CD4-positive, alpha-beta T cell (primary cell): Measurements from ENCODE around the gene DIP2C. TPM values are rescaled to one million over a fixed set of nuclear protein-coding genes. Genes with fewer than 3 reads are reported as not detected.

Experiments used
- ATAC-seq: fragments of 200-7000 bp; cut with Tn5 transposase; one replicate; pipeline ENCODE4 v1.10.0; 2022; ENCODE audit warnings: mild to moderate bottlenecking; ENCODE audit not compliant: poor library complexity
- CTCF ChIA-PET: fragments of 350-600 bp; sonication (Branson Sonifier 250); formaldehyde crosslinking; loops from one replicate; lab custom pipeline; 2021; ENCODE audit warnings: antibody characterized with exemption, inconsistent platforms; lab: Charles Lee
- POLR2A ChIA-PET: fragments of 350-600 bp; sonication (Branson Sonifier 250); formaldehyde crosslinking; loops from one replicate; lab custom pipeline; 2021; ENCODE audit warnings: antibody characterized with exemption, inconsistent platforms; lab: Charles Lee
- DNase-seq, 14 experiments: peaks; one replicate each; pipeline ENCODE4 v3.0.0-alpha.2; 2013 to 2020; ENCODE audit warnings: mixed read lengths in 2 of 14
- H3K27ac ChIP-seq, 2 donors: one replicate each; pipeline versions ENCODE4 v1.5.1 to v1.7.0; 2013; ENCODE audit warnings: low read length in 2 of 2, low read depth in 1 of 2, mild to moderate bottlenecking in 1 of 2
- H3K27me3 ChIP-seq, 2 experiments: 1 replicate in 1 of 2; 2 replicates in 1 of 2; pipeline versions ENCODE4 v1.6.1 to v1.7.0; 2013; ENCODE audit warnings: low read length in 2 of 2, control low read depth in 1 of 2, mild to moderate bottlenecking in 1 of 2, moderate library complexity in 1 of 2; ENCODE audit not compliant: insufficient read depth in 2 of 2, control insufficient read depth in 1 of 2
- H3K36me3 ChIP-seq: one replicate; pipeline ENCODE4 v1.6.1; 2013; ENCODE audit warnings: low read length, control low read depth; ENCODE audit not compliant: insufficient read depth
- H3K4me1 ChIP-seq: one replicate; pipeline ENCODE4 v1.6.1; 2013; ENCODE audit warnings: low read length, control low read depth; ENCODE audit not compliant: insufficient read depth
- H3K4me3 ChIP-seq: one replicate; pipeline ENCODE4 v1.5.1; 2013; ENCODE audit warnings: mild to moderate bottlenecking, low read length, moderate library complexity
- H3K9me3 ChIP-seq, 2 experiments: 1 replicate in 1 of 2; 2 replicates in 1 of 2; pipeline versions ENCODE4 v1.6.1 to v1.7.0; 2013; ENCODE audit warnings: low read length in 2 of 2, mild to moderate bottlenecking in 2 of 2, control low read depth in 1 of 2, moderate library complexity in 1 of 2; ENCODE audit not compliant: control insufficient read depth in 1 of 2, insufficient read depth in 1 of 2
- H3K27ac Mint-ChIP-seq: one replicate; pipeline ENCODE4 v1.8.0; 2020; ENCODE audit warnings: mixed read lengths
- H3K27me3 Mint-ChIP-seq: one replicate; pipeline ENCODE4 v1.8.0; 2021; ENCODE audit warnings: mixed read lengths
- H3K36me3 Mint-ChIP-seq: one replicate; pipeline ENCODE4 v1.8.0; 2021; ENCODE audit warnings: low read depth, mixed read lengths
- H3K4me1 Mint-ChIP-seq: one replicate; pipeline ENCODE4 v1.8.0; 2021; ENCODE audit warnings: low read depth, mixed read lengths
- H3K4me3 Mint-ChIP-seq: one replicate; pipeline ENCODE4 v1.8.0; 2020; ENCODE audit warnings: mild to moderate bottlenecking, mixed read lengths
- H3K9me3 Mint-ChIP-seq: one replicate; pipeline ENCODE4 v1.8.0; 2020; ENCODE audit warnings: mixed read lengths
- CTCF ChIP-seq: fragments of 200-600 bp; IDR thresholded peaks from one replicate; pipeline ENCODE4 v1.8.0; 2022; ENCODE audit warnings: antibody characterized with exemption, mild to moderate bottlenecking
- intact Hi-C, 2 experiments: fragments of 100-400 bp; cut with DNase I in 1 of 2; cut with micrococcal nuclease in 1 of 2; formaldehyde crosslinking; loops; one replicate each; pipeline versions ENCODE4 v1.15.1 to v1.9.0; 2023 to 2025; cut with DNase I, micrococcal nuclease
- total RNA-seq, 174 experiments: library from RNA in 2 of 174; stranded (reverse) in 2 of 174; gene quantifications; one replicate each; pipeline ENCODE4 v1.2.3 and lab custom pipeline; 2021 to 2026

DIP2C gene
- total RNA-seq, 2 experiments from 2014 or later: 4.1 TPM

DNA sequence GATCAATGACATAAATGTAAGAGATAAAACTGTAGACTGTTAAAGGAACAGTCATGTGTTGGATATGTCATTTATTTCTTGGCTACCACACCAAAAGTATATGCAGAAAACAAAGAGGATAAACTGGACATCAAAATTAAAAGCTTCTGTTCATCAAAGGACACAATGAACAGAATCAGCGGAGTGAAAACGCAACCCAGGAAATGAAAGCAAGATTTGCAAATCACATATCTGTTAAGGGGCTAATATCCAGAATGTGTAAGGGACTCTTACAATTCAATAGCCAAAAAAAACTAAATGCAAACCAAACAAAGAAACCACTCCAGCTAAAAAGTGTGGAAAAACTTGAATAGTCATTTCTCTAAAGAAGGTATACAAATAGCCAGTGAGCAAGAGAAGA lies 390.0 kb downstream of the DIP2C start:
- H3K9me3 ChIP-seq: no peaks in the 10 kb centered on the region
- no peak for TF ChIP-seq CTCF
- Mint-ChIP-seq H3K36me3 (no peaks in the 10 kb centered on the region), H3K9me3 (no peaks in the 10 kb centered on the region), H3K27ac (no peak overlapping the region), H3K4me1 (no peaks in the 10 kb centered on the region), H3K27me3 (no peaks in the 10 kb centered on the region), H3K4me3 (no peak overlapping the region)
- H3K4me3 ChIP-seq: no peak overlapping the region
- no peaks in the 10 kb centered on the region for H3K36me3 ChIP-seq
- no peak overlapping the region for H3K27ac ChIP-seq
- ATAC-seq (no peak), DNase-seq (no peak)
- H3K27me3 ChIP-seq: no peaks in the 10 kb centered on the region
- intact Hi-C loops: no loop called here
- no peaks in the 10 kb centered on the region for H3K4me1 ChIP-seq
- ChIA-PET CTCF (no interaction called here), POLR2A (no interaction called here)

GRCh38 chr10:298033-298432 lies 391.4 kb downstream of the DIP2C start:
- H3K27ac Mint-ChIP-seq: no peak overlapping the region
- Histone ChIP-seq H3K27ac (no peak overlapping the region), H3K4me1 (no peaks in the 10 kb centered on the region), H3K36me3 (no peaks in the 10 kb centered on the region), H3K4me3 (no peak overlapping the region), H3K9me3 (no peaks in the 10 kb centered on the region), H3K27me3 (no peaks in the 10 kb centered on the region)
- intact Hi-C loops: no loop called here
- no peak overlapping the region for H3K4me3 Mint-ChIP-seq
- ChIA-PET CTCF (no interaction called here), POLR2A (no interaction called here)
- DNase-seq (no peak), ATAC-seq (no peak)
- H3K36me3 Mint-ChIP-seq: peaks cover 6% of the 10 kb centered on the region
- no peaks in the 10 kb centered on the region for H3K4me1 Mint-ChIP-seq
- no peaks in the 10 kb centered on the region for H3K27me3 Mint-ChIP-seq
- H3K9me3 Mint-ChIP-seq: no peaks in the 10 kb centered on the region
- TF ChIP-seq CTCF: no peak

GRCh38 chr10:297567-297966 lies 391.9 kb downstream of the DIP2C start:
- H3K4me1 Mint-ChIP-seq: no peaks in the 10 kb centered on the region
- H3K9me3 ChIP-seq: no peaks in the 10 kb centered on the region
- H3K27ac Mint-ChIP-seq: no peak overlapping the region
- no peaks in the 10 kb centered on the region for H3K36me3 ChIP-seq
- DNase-seq: no peak
- intact Hi-C loops: no loop called here
- ChIA-PET POLR2A (no interaction called here), CTCF (no interaction called here)
- H3K4me3 Mint-ChIP-seq: no peak overlapping the region
- no peaks in the 10 kb centered on the region for H3K9me3 Mint-ChIP-seq
- H3K4me1 ChIP-seq: no peaks in the 10 kb centered on the region
- no peak for ATAC-seq
- H3K27me3 Mint-ChIP-seq: no peaks in the 10 kb centered on the region
- TF ChIP-seq CTCF: no peak
- no peak overlapping the region for H3K27ac ChIP-seq
- H3K36me3 Mint-ChIP-seq: peaks cover 6% of the 10 kb centered on the region
- H3K27me3 ChIP-seq: no peaks in the 10 kb centered on the region
- no peak overlapping the region for H3K4me3 ChIP-seq
